ENCODE measurements around the gene GTPBP4.

The GTPBP4 gene

DNA sequence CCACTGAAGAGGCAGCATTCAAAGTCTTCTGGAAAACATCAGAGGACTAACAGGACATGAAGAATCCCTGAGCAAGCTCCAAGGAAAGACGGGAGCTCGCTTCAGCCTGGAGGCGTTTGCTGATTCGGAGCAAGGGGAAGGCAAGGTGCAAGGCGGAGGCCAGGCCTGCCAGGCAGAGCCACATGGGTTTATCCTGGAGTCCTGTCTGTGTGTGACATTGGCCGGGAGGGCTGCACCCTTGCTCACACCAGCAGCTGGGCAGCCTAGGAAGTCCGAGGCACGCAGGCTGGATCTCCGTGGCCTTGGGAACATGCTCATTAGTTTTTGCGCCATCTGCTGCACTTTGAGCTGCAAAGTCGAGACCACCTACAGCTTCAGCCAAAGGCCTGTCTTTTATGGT lies 34.4 kb upstream of the GTPBP4 start:
- 93 to 94% methylated on average over 11 of the region's 11 CpGs for WGBS, 2 experiments
- Histone ChIP-seq H3K27ac (ENCODE audit: insufficient read depth, low read depth, low read length, poor library complexity, severe bottlenecking) (no peak overlapping the region), H3K4me3 (ENCODE audit: insufficient read depth, low read depth, low read length) (no peak overlapping the region), H3K9me3 (ENCODE audit: control insufficient read depth, low read length) (no peaks in the 10 kb centered on the region), H3K27me3 (ENCODE audit: control insufficient read depth, insufficient read depth, low read length, poor library complexity, severe bottlenecking) (no peaks in the 10 kb centered on the region), H3K36me3 (ENCODE audit: control insufficient read depth, insufficient read depth, low read length) (no peaks in the 10 kb centered on the region), H3K4me1 (ENCODE audit: control insufficient read depth, insufficient read depth, low read length) (no peaks in the 10 kb centered on the region)

DNA sequence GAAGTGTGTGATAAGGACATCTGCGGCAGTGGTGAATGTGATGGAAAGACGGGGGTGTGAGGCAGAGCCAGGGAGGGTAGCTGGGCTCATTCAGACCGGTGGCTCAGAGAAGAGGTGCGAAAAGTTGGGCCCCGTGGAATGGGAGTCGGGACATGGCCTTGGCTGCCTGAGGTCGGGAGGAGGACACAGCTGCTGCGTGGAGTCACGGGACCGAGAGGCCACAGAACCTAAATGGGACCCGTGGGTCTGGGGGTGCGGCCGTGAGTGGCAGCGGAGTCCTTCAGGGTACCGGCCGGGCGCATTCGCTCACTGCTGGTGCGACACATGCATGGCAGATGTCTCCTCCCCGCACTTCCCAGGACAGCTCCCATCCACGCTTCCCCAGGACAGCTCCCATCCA lies 33.8 kb upstream of the GTPBP4 start:
- 94% methylated on average over 20 to 21 of the region's 21 CpGs for WGBS, 2 experiments
- Histone ChIP-seq H3K27me3 (ENCODE audit: control insufficient read depth, insufficient read depth, low read length, poor library complexity, severe bottlenecking) (no peaks in the 10 kb centered on the region), H3K4me3 (ENCODE audit: insufficient read depth, low read depth, low read length) (no peak overlapping the region), H3K27ac (ENCODE audit: insufficient read depth, low read depth, low read length, poor library complexity, severe bottlenecking) (no peak overlapping the region), H3K36me3 (ENCODE audit: control insufficient read depth, insufficient read depth, low read length) (no peaks in the 10 kb centered on the region), H3K9me3 (ENCODE audit: control insufficient read depth, low read length) (no peaks in the 10 kb centered on the region), H3K4me1 (ENCODE audit: control insufficient read depth, insufficient read depth, low read length) (no peaks in the 10 kb centered on the region)

DNA sequence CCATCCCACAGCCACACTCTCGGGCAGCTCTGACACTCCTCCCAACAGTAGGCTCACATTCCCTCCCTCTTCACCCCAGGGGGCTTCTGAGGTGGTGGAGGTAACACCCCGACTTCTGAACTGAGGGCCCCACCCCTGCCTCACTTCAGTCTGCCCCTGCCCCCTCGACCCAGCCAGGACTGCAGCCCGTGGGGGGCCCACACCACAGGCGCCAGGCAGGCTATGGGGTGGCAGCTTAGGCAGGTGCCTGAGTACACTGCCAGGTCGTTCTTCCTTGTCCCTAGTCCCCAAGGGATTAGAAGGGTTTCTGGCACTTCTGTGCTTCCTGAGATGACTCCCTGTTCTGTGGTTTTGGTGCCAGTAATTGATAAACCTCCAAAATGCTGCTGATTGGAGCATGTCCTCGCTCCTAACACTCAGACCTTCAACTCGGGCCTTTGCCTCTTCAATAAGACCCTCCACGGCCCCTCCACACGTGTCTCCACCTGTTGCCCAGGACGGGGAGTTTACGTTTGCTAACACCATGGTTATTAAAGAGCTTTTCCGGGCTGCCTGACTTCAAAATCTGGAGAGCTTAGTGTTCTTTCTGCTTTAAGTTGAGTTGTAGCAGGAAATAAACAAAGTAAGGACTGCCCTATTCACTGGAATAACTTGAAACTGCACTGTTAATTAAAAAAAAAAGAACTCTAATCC lies 33.0 kb upstream of the GTPBP4 start:
- Histone ChIP-seq H3K4me1 (ENCODE audit: control insufficient read depth, insufficient read depth, low read length) (no peaks in the 10 kb centered on the region), H3K9me3 (ENCODE audit: control insufficient read depth, low read length) (no peaks in the 10 kb centered on the region), H3K27me3 (ENCODE audit: control insufficient read depth, insufficient read depth, low read length, poor library complexity, severe bottlenecking) (no peaks in the 10 kb centered on the region), H3K36me3 (ENCODE audit: control insufficient read depth, insufficient read depth, low read length) (no peaks in the 10 kb centered on the region), H3K27ac (ENCODE audit: insufficient read depth, low read depth, low read length, poor library complexity, severe bottlenecking) (no peak overlapping the region), H3K4me3 (ENCODE audit: insufficient read depth, low read depth, low read length) (no peak overlapping the region)
- WGBS, 2 experiments, result 73 to 74% methylated on average over 13 of the region's 13 CpGs

DNA sequence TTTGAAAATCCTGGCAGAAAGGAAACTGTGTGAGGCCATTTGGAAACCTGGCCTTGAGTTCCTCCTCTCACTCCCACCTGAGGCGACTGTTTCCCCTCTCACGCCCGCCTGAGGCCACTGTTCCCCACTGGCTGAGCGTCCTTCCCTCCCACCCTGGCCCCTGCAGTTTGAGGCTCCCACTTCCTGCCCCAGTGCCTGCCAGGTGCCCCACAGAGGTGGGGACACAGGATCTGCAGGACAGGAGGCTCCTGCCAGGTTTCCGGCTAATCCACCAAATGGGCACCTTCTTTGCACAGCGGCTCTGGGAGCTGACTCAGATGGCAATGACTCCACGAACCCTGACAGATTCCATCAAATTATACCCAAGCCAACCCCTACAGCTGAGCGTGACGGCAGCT lies 32.4 kb upstream of the GTPBP4 start:
- Histone ChIP-seq H3K27me3 (ENCODE audit: control insufficient read depth, insufficient read depth, low read length, poor library complexity, severe bottlenecking) (no peaks in the 10 kb centered on the region), H3K36me3 (ENCODE audit: control insufficient read depth, insufficient read depth, low read length) (no peaks in the 10 kb centered on the region), H3K4me1 (ENCODE audit: control insufficient read depth, insufficient read depth, low read length) (no peaks in the 10 kb centered on the region), H3K27ac (ENCODE audit: insufficient read depth, low read depth, low read length, poor library complexity, severe bottlenecking) (no peak overlapping the region), H3K4me3 (ENCODE audit: insufficient read depth, low read depth, low read length) (no peak overlapping the region), H3K9me3 (ENCODE audit: control insufficient read depth, low read length) (no peaks in the 10 kb centered on the region)
- WGBS, 2 experiments, result 87 to 90% methylated on average over 9 of the region's 9 CpGs

DNA sequence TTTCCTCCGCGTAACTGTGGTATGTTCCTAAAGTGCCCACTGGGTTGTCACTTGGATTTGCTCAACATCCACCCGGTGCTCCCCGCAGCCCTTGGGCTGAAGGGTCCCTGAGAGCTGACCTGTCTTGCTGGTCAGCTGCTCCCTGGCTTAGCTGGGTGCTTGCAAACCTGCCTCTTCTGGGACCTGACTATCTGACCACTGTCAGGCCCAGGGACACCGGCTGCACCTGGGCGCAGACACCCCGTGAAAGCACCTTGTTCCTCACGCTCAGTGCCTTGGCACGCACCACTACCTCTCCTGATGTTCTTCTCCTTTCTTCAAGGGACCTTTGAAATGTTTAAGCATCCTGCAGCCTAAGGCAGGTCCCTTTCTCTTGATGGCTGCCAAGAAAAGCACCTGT lies 30.1 kb upstream of the GTPBP4 start:
- no peaks in the 10 kb centered on the region for H3K36me3 ChIP-seq (ENCODE audit: control insufficient read depth, insufficient read depth, low read length)
- no peaks in the 10 kb centered on the region for H3K4me1 ChIP-seq (ENCODE audit: control insufficient read depth, insufficient read depth, low read length)
- 92 to 93% methylated on average over 9 of the region's 9 CpGs for WGBS, 2 experiments
- no peaks in the 10 kb centered on the region for H3K27me3 ChIP-seq (ENCODE audit: control insufficient read depth, insufficient read depth, low read length, poor library complexity, severe bottlenecking)
- H3K27ac ChIP-seq (ENCODE audit: insufficient read depth, low read depth, low read length, poor library complexity, severe bottlenecking), result no peak overlapping the region
- H3K4me3 ChIP-seq (ENCODE audit: insufficient read depth, low read depth, low read length), result no peak overlapping the region
- no peaks in the 10 kb centered on the region for H3K9me3 ChIP-seq (ENCODE audit: control insufficient read depth, low read length)

DNA sequence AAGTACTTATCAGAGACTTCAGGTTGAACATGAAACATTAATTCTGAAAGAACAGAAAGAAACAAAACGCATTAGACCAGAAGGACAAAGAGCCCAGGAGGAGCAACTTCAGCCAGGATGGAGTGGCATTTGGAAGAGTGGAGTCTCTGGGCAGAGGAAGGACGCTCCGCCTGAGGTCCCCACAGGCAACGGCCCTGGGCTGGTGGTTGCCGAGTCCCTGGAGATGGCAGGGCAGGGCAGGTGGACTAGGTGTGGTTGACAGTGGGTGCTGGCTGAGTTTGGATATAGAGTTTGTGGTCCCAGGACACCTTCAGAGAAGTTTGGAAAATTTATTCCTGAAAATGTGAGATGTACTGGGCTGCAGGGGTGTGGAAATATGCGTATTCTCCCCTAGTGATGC lies 29.4 kb upstream of the GTPBP4 start:
- H3K27ac ChIP-seq (ENCODE audit: insufficient read depth, low read depth, low read length, poor library complexity, severe bottlenecking), result no peak overlapping the region
- H3K4me3 ChIP-seq (ENCODE audit: insufficient read depth, low read depth, low read length), result no peak overlapping the region
- H3K9me3 ChIP-seq (ENCODE audit: control insufficient read depth, low read length), result no peaks in the 10 kb centered on the region
- H3K36me3 ChIP-seq (ENCODE audit: control insufficient read depth, insufficient read depth, low read length), result no peaks in the 10 kb centered on the region
- no peaks in the 10 kb centered on the region for H3K4me1 ChIP-seq (ENCODE audit: control insufficient read depth, insufficient read depth, low read length)
- 93 to 97% methylated on average over 6 of the region's 6 CpGs for WGBS, 2 experiments
- H3K27me3 ChIP-seq (ENCODE audit: control insufficient read depth, insufficient read depth, low read length, poor library complexity, severe bottlenecking), result no peaks in the 10 kb centered on the region

DNA sequence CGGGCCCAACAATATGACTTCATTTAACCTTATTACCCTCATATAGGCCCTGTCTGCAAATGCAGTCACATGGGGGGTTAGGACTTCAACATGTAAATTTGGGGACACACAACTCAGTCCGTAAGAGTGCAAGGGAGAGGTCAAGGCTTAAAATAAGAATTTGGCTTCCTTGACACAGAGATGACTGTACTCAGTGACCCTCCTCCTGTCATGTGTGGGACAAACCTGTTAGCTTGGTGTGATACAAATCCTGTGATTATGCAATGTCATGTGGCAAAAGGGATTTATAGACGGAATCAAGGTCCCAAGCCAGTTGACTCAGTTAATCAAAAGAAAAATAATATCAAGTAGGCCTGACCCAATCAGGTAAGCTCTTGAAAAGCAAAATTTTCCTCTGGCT lies 25.9 kb upstream of the GTPBP4 start:
- WGBS, 2 experiments, result 92 to 95% methylated on average over 2 to 3 of the region's 3 CpGs
- no peak overlapping the region for H3K4me3 ChIP-seq (ENCODE audit: insufficient read depth, low read depth, low read length)
- no peaks in the 10 kb centered on the region for H3K4me1 ChIP-seq (ENCODE audit: control insufficient read depth, insufficient read depth, low read length)
- no peak overlapping the region for H3K27ac ChIP-seq (ENCODE audit: insufficient read depth, low read depth, low read length, poor library complexity, severe bottlenecking)
- H3K36me3 ChIP-seq (ENCODE audit: control insufficient read depth, insufficient read depth, low read length), result no peaks in the 10 kb centered on the region
- H3K27me3 ChIP-seq (ENCODE audit: control insufficient read depth, insufficient read depth, low read length, poor library complexity, severe bottlenecking), result no peaks in the 10 kb centered on the region
- H3K9me3 ChIP-seq (ENCODE audit: control insufficient read depth, low read length), result no peaks in the 10 kb centered on the region

DNA sequence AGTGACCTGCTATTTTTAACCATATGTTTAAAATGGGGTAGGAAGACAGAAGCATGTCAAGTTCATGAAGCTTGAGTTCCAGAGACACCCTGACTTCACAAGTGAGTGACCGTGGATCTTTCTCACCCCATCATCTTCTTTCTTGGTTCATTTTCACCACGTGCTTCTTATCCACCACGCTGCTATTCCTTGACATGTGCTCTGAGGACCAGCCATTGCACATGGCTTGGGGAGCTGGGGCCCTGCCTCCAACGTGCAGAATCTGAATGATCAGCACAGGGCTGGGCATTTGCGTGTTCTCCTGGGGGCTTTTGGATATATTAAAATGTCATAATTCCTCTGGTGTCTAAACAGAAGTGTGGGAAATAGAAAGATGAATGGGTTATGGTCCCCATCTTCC lies 25.0 kb upstream of the GTPBP4 start:
- WGBS, 2 experiments, result 89% methylated on average over 5 of the region's 5 CpGs
- Histone ChIP-seq H3K27ac (ENCODE audit: insufficient read depth, low read depth, low read length, poor library complexity, severe bottlenecking) (no peak overlapping the region), H3K27me3 (ENCODE audit: control insufficient read depth, insufficient read depth, low read length, poor library complexity, severe bottlenecking) (no peaks in the 10 kb centered on the region), H3K36me3 (ENCODE audit: control insufficient read depth, insufficient read depth, low read length) (no peaks in the 10 kb centered on the region), H3K9me3 (ENCODE audit: control insufficient read depth, low read length) (no peaks in the 10 kb centered on the region), H3K4me3 (ENCODE audit: insufficient read depth, low read depth, low read length) (no peak overlapping the region), H3K4me1 (ENCODE audit: control insufficient read depth, insufficient read depth, low read length) (no peaks in the 10 kb centered on the region)

DNA sequence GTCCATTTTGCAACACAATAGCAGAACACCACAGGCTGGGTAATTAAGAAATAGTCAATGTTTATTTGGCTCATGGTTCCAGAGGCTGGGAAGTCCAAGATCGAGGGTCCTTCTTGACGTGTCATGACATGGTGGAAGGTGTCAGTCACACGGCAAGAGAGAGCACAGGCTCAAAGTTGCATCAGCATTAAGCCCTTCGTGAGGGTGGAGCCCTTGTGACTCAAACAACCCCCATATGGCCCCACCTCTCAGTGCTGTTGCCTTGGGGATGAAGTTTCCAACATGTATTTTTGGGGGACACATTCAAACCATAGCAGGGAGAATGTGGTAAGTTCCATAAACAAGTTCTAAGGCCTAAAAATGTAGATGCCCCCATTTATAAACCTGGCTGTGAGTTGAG lies 24.6 kb upstream of the GTPBP4 start:
- Histone ChIP-seq H3K27ac (ENCODE audit: insufficient read depth, low read depth, low read length, poor library complexity, severe bottlenecking) (no peak overlapping the region), H3K4me1 (ENCODE audit: control insufficient read depth, insufficient read depth, low read length) (no peaks in the 10 kb centered on the region), H3K36me3 (ENCODE audit: control insufficient read depth, insufficient read depth, low read length) (no peaks in the 10 kb centered on the region), H3K27me3 (ENCODE audit: control insufficient read depth, insufficient read depth, low read length, poor library complexity, severe bottlenecking) (no peaks in the 10 kb centered on the region), H3K4me3 (ENCODE audit: insufficient read depth, low read depth, low read length) (no peak overlapping the region), H3K9me3 (ENCODE audit: control insufficient read depth, low read length) (no peaks in the 10 kb centered on the region)
- WGBS, 2 experiments, result 93 to 94% methylated on average over 4 of the region's 4 CpGs

DNA sequence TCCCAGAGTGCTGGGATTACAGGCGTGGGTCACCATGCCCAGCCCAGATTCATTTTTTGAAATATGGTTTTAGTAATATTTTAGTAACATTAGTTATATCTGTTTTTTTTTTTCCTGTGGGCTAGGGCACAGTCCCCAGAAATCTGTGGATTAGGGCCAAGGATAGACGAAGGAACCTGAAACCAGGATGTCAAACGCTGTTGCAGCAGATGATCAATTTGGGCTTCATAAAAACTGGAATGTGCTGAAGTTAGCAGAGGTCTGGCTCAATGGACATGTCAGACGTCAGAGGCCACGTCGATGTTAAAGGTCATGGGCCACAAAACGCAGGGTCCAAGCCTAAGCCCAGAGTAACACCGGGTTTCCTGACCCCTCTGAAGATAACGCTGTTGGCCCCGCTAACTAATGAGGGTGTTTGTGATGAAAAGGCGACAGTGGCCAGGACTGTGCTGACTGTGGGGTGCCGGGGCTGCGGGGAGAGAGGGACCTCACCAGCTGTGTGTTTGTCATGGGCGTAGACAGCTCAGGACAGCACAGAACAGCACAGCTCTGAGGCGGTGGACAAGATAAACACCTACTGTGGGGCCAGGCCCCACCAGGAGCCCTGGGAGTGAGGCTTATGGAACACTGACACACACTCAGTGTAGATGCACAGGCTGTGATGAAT lies 23.8 kb upstream of the GTPBP4 start:
- Histone ChIP-seq H3K27ac (ENCODE audit: insufficient read depth, low read depth, low read length, poor library complexity, severe bottlenecking) (no peak overlapping the region), H3K4me3 (ENCODE audit: insufficient read depth, low read depth, low read length) (no peak overlapping the region), H3K9me3 (ENCODE audit: control insufficient read depth, low read length) (no peaks in the 10 kb centered on the region), H3K27me3 (ENCODE audit: control insufficient read depth, insufficient read depth, low read length, poor library complexity, severe bottlenecking) (no peaks in the 10 kb centered on the region), H3K4me1 (ENCODE audit: control insufficient read depth, insufficient read depth, low read length) (no peaks in the 10 kb centered on the region), H3K36me3 (ENCODE audit: control insufficient read depth, insufficient read depth, low read length) (no peaks in the 10 kb centered on the region)
- 95 to 96% methylated on average over 15 of the region's 15 CpGs for WGBS, 2 experiments
